K562 (cell line): ENCODE results near the gene PCDHGC4.

ENCODE experiments used
- BCLAF1 ChIP-seq, 2 experiments: fragments of 450-650 bp in 1 of 2; IDR thresholded peaks; 2 replicates each; pipeline ENCODE4 v1.6.1; 2011 to 2017; ENCODE audit warnings: low read depth in 2 of 2, antibody characterized with exemption in 1 of 2, borderline replicate concordance in 1 of 2, low read length in 1 of 2, mild to moderate bottlenecking in 1 of 2, mixed read lengths in 1 of 2; ENCODE audit not compliant: control insufficient read depth in 1 of 2
- CLOCK ChIP-seq: fragments of 250-450 bp; sonication (Bioruptor Pico); IDR thresholded peaks from 2 replicates; pipeline ENCODE4 v1.4.0; 2020; ENCODE audit warnings: mild to moderate bottlenecking, moderate library complexity, borderline replicate concordance
- MLX ChIP-seq, 2 experiments: fragments of 450-650 bp in 1 of 2; sonication (generic) in 1 of 2; formaldehyde crosslinking; conservative IDR thresholded peaks; 2 replicates each; pipeline versions ENCODE4 v1.4.0 to v1.8.1; 2020 to 2022; ENCODE audit warnings: mild to moderate bottlenecking in 1 of 2, missing genetic modification reagents in 1 of 2
- NBN ChIP-seq: fragments of 450-650 bp; IDR thresholded peaks from 2 replicates; pipeline ENCODE4 v1.6.1; 2016; ENCODE audit warnings: low read depth, mild to moderate bottlenecking
- PKNOX1 ChIP-seq: fragments of 450-650 bp; IDR thresholded peaks from 2 replicates; pipeline ENCODE4 v1.6.1; 2016
- RFX5 ChIP-seq: IDR thresholded peaks from 2 replicates; pipeline ENCODE4 v1.6.1; 2011; ENCODE audit warnings: low read depth, mild to moderate bottlenecking, improper control_type of control experiment, low read length
- SP1 ChIP-seq: sonication (generic); formaldehyde crosslinking; IDR thresholded peaks from 2 replicates; pipeline ENCODE4 v1.8.1; 2022; ENCODE audit warnings: mild to moderate bottlenecking, missing genetic modification reagents
- ZFX ChIP-seq: sonication (generic); formaldehyde crosslinking; IDR thresholded peaks from 2 replicates; pipeline ENCODE4 v1.8.0; 2022; ENCODE audit warnings: mild to moderate bottlenecking, missing genetic modification reagents, moderate library complexity
- ZNF140 ChIP-seq: fragments of 250-450 bp; sonication (Bioruptor Pico); IDR thresholded peaks from 2 replicates; pipeline ENCODE4 v1.8.0; 2021; ENCODE audit warnings: moderate library complexity, mild to moderate bottlenecking, inconsistent platforms
- ZNF274 ChIP-seq: IDR thresholded peaks from 2 replicates; pipeline ENCODE4 v1.6.1; 2011; ENCODE audit warnings: low read depth, mild to moderate bottlenecking, low read length, moderate library complexity, borderline replicate concordance
- ZNF431 ChIP-seq: sonication (generic); formaldehyde crosslinking; IDR thresholded peaks from 2 replicates; pipeline ENCODE4 v1.8.0; 2022; ENCODE audit warnings: mild to moderate bottlenecking, missing genetic modification reagents

GRCh38 chr5:141494761-141495452 is 10.1 kb downstream of the PCDHGC4 start:
- TF ChIP-seq RFX5 = no peak
- no peak for TF ChIP-seq CLOCK (CRISPR knock-in tag)
- no peak for TF ChIP-seq ZNF431 (CRISPR knock-in tag)
- no peak for TF ChIP-seq ZFX (CRISPR knock-in tag)
- no peak for TF ChIP-seq PKNOX1
- no peak for TF ChIP-seq BCLAF1 (IDR thresholded peaks at IDR 0.05; ENCODE audit: borderline replicate concordance in 1 of 2, control insufficient read depth in 1 of 2, low read depth in 2 of 2, low read length in 1 of 2)
- no peak for TF ChIP-seq NBN
- TF ChIP-seq MLX (CRISPR knock-in tag; conservative IDR thresholded peaks at IDR 0.05) = no peak
- no peak for TF ChIP-seq SP1 (CRISPR knock-in tag)
- no peak for TF ChIP-seq ZNF140 (CRISPR knock-in tag)
- TF ChIP-seq ZNF274 = no peak
